RWPE2 (cell line): ENCODE measurements around the gene HNRNPM.

Experiments used
- ATAC-seq: fragments of 200-7000 bp; cut with Tn5 transposase; 3 replicates; pipeline ENCODE4 v1.9.1; 2021; ENCODE audit warnings: low read depth
- DNase-seq: peaks from one replicate; pipeline ENCODE4 v3.0.0-alpha.2; 2020; ENCODE audit warnings: low spot score
- H3K27ac ChIP-seq: fragments of 450-650 bp; 2 replicates; pipeline ENCODE4 v1.5.1; 2017; ENCODE audit warnings: mild to moderate bottlenecking; ENCODE audit not compliant: poor library complexity, severe bottlenecking
- H3K27me3 ChIP-seq: fragments of 250-450 bp; sonication (Bioruptor Pico); 2 replicates; pipeline ENCODE4 v1.5.1; 2021; ENCODE audit warnings: mild to moderate bottlenecking, moderate library complexity; ENCODE audit not compliant: insufficient read depth, poor library complexity, severe bottlenecking
- H3K36me3 ChIP-seq: fragments of 250-450 bp; sonication (Bioruptor Pico); 2 replicates; pipeline ENCODE4 v1.5.1; 2020; ENCODE audit warnings: low read depth, mild to moderate bottlenecking, moderate library complexity
- H3K4me1 ChIP-seq: fragments of 250-450 bp; sonication (Bioruptor Pico); 2 replicates; pipeline ENCODE4 v1.5.1; 2021; ENCODE audit warnings: mild to moderate bottlenecking, moderate library complexity; ENCODE audit not compliant: insufficient read depth, poor library complexity, severe bottlenecking
- H3K4me3 ChIP-seq: fragments of 250-450 bp; sonication (Bioruptor Pico); 2 replicates; pipeline ENCODE4 v1.5.1; 2021; ENCODE audit warnings: mild to moderate bottlenecking, moderate library complexity; ENCODE audit not compliant: severe bottlenecking
- H3K9me3 ChIP-seq: fragments of 250-450 bp; sonication (Bioruptor Pico); 2 replicates; pipeline ENCODE4 v1.5.1; 2021; ENCODE audit warnings: mild to moderate bottlenecking, moderate library complexity; ENCODE audit not compliant: severe bottlenecking
- TF ChIP-seq, protein P1 (sequence below): fragments of 450-650 bp; IDR thresholded peaks from one replicate; pipeline ENCODE4 v1.5.1; 2017; ENCODE audit warnings: mild to moderate bottlenecking, moderate library complexity; ENCODE audit not compliant: poor library complexity, severe bottlenecking

The HNRNPM gene

DNA sequence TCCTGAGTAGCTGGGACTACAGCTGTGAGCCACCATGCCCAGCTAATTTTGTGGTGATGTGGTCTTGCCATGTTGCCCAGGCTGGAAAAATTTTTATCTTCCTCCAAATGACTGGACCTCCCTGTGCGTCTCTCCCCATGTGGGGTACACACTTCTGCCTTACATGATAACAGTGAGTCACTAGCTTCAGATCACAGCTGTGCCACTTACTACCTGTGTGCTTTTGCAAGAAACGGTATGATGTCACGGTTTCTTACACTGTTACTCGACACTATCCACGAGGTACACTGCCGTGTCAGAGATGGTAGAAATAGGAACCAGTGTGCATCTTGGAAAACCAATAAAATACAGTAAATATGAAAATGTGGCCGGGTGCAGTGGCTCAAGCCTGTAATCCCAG, 86.7 kb downstream of the HNRNPM start:
- Histone ChIP-seq H3K9me3 (no peaks in the 10 kb centered on the region), H3K27me3 (no peaks in the 10 kb centered on the region), H3K36me3 (no peaks in the 10 kb centered on the region), H3K4me3 (no peak overlapping the region), H3K27ac (no peak overlapping the region), H3K4me1 (no peaks in the 10 kb centered on the region)
- ATAC-seq (no peak), DNase-seq (no peak)
- TF ChIP-seq, protein P1, sequence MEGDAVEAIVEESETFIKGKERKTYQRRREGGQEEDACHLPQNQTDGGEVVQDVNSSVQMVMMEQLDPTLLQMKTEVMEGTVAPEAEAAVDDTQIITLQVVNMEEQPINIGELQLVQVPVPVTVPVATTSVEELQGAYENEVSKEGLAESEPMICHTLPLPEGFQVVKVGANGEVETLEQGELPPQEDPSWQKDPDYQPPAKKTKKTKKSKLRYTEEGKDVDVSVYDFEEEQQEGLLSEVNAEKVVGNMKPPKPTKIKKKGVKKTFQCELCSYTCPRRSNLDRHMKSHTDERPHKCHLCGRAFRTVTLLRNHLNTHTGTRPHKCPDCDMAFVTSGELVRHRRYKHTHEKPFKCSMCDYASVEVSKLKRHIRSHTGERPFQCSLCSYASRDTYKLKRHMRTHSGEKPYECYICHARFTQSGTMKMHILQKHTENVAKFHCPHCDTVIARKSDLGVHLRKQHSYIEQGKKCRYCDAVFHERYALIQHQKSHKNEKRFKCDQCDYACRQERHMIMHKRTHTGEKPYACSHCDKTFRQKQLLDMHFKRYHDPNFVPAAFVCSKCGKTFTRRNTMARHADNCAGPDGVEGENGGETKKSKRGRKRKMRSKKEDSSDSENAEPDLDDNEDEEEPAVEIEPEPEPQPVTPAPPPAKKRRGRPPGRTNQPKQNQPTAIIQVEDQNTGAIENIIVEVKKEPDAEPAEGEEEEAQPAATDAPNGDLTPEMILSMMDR: no peak

DNA sequence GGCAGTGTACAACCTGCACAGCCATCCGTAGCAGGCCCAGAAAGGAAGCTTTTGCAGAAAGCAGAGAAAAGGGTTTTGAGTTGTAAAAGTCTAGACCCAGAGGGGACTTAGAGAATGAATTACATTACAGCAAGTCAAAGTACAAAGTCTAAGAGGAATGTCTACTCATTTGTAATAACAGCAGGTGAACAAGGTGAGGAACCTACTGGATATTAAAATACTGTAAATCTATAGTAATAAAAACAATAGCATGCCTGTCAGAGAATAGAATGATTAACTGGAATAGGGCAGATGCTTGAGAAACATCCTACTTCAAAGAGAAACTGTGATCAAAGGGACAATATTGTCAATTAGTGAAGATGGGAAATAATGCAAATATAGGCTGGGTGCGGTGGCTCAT, 87.5 kb downstream of the HNRNPM start:
- Histone ChIP-seq H3K36me3 (no peaks in the 10 kb centered on the region), H3K4me1 (no peaks in the 10 kb centered on the region), H3K27ac (no peak overlapping the region), H3K27me3 (no peaks in the 10 kb centered on the region), H3K4me3 (no peak overlapping the region), H3K9me3 (no peaks in the 10 kb centered on the region)
- ATAC-seq (no peak), DNase-seq (no peak)
- TF ChIP-seq, protein P1: no peak

DNA sequence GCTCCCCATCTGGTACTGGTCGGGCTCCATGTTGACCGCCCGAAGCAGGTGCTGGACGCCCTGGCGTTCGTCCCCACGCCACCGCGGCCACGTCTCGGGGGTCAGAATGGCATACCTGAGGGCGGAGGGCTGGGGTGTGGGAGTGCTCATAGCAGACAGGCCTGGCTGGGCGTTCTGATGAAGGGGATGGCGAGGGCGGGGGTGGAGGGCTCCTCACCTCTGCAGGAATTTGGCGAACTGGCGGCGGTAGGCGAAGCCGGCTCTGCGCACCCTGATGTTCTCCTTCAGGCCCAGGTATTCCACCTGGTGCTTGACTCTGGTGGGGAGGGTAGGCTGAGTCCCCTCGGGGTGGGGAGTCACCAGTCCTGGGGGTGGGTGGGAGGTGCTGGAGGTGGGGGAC, 91.5 kb downstream of the HNRNPM start:
- no peak overlapping the region for H3K27ac ChIP-seq
- no peaks in the 10 kb centered on the region for H3K9me3 ChIP-seq
- no peaks in the 10 kb centered on the region for H3K36me3 ChIP-seq
- TF ChIP-seq, protein P1: no peak
- H3K4me1 ChIP-seq: no peaks in the 10 kb centered on the region
- no peak for ATAC-seq
- H3K4me3 ChIP-seq: no peak overlapping the region
- DNase-seq: no peak
- no peaks in the 10 kb centered on the region for H3K27me3 ChIP-seq

DNA sequence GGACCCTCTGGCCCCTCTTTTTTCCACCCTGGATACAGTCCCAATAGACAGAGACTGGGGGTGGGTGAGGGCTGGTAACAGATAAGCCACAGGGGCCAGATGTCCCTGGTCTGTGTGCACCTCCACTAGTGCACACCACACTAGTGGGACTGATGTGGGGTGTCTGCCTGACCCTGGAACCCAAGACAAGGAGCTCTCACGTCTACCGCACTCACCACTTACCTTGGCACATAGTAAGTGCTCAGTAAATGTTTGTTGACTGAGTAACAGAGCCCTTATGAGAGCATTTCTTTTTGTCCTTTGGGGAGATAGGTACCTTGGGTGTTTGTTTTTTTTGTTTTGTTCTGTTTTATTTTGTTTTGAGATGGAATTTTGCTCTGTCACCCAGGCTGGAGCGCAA, 92.3 kb downstream of the HNRNPM start:
- Histone ChIP-seq H3K9me3 (no peaks in the 10 kb centered on the region), H3K36me3 (no peaks in the 10 kb centered on the region), H3K4me3 (no peak overlapping the region), H3K4me1 (no peaks in the 10 kb centered on the region), H3K27me3 (no peaks in the 10 kb centered on the region), H3K27ac (no peak overlapping the region)
- ATAC-seq: no peak
- no peak for DNase-seq
- TF ChIP-seq, protein P1: no peak
